Epithelial cell of proximal tubule (primary cell): ENCODE results near the gene SYT8. TPM values are rescaled to one million over a fixed set of nuclear protein-coding genes. Genes with fewer than 3 reads are reported as not detected.

Experiments
- DNase-seq: peaks from one replicate; pipeline ENCODE4 v3.0.0-alpha.2; 2011; ENCODE audit warnings: low read depth
- H3K4me3 ChIP-seq: 2 replicates; pipeline ENCODE4 v1.5.1; 2011; ENCODE audit warnings: low read depth, mild to moderate bottlenecking, low read length
- total RNA-seq: library from RNA; depleted of rRNA; stranded (reverse); fragments of >200 nt; gene quantifications from 2 replicates; pipeline ENCODE4 v1.2.3, GENCODE V29; 2015
- TF ChIP-seq, protein P1 (sequence below): conservative IDR thresholded peaks from 2 replicates; pipeline ENCODE4 v1.5.1; 2012; ENCODE audit warnings: low read depth, mild to moderate bottlenecking, low read length

Gene SYT8
- total RNA-seq, 1 donor from 2014 or later = 0.81 TPM

DNA sequence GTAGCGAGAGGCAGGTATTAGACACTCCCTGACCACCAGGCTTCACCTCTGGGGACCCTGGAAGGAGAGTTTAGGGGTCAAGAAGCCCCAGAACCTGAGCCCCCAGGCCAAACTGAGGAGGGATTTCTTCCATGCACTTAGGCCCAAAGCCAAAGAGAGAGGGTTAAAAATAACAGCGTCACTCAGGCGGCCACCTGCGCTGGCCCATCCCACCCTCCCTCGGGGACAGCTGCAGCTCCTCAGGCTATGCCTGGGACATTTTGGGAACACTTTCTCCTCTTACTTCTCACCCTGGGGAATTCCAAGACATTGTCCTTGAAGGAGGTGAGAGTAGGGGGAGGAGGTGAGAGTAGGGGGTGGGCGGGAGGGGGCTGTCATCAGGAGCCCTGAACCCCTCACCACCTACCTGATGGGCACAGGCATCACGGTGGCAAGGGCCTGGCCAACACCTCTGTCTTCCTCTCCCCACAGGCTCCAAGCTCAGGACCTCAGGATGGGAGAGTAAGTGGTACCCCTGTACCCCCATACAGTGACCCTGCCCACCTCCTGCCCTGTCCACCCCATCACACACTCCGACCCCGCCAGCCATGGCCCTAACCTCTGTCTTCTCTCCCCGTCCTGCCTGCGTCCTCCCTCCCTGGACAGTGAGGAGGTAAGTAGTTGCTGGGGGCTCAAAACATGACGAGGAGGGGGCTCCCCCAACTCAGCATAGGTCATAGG, 4.6 kb downstream of the SYT8 start:
- TF ChIP-seq, protein P1, sequence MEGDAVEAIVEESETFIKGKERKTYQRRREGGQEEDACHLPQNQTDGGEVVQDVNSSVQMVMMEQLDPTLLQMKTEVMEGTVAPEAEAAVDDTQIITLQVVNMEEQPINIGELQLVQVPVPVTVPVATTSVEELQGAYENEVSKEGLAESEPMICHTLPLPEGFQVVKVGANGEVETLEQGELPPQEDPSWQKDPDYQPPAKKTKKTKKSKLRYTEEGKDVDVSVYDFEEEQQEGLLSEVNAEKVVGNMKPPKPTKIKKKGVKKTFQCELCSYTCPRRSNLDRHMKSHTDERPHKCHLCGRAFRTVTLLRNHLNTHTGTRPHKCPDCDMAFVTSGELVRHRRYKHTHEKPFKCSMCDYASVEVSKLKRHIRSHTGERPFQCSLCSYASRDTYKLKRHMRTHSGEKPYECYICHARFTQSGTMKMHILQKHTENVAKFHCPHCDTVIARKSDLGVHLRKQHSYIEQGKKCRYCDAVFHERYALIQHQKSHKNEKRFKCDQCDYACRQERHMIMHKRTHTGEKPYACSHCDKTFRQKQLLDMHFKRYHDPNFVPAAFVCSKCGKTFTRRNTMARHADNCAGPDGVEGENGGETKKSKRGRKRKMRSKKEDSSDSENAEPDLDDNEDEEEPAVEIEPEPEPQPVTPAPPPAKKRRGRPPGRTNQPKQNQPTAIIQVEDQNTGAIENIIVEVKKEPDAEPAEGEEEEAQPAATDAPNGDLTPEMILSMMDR = no peak

DNA sequence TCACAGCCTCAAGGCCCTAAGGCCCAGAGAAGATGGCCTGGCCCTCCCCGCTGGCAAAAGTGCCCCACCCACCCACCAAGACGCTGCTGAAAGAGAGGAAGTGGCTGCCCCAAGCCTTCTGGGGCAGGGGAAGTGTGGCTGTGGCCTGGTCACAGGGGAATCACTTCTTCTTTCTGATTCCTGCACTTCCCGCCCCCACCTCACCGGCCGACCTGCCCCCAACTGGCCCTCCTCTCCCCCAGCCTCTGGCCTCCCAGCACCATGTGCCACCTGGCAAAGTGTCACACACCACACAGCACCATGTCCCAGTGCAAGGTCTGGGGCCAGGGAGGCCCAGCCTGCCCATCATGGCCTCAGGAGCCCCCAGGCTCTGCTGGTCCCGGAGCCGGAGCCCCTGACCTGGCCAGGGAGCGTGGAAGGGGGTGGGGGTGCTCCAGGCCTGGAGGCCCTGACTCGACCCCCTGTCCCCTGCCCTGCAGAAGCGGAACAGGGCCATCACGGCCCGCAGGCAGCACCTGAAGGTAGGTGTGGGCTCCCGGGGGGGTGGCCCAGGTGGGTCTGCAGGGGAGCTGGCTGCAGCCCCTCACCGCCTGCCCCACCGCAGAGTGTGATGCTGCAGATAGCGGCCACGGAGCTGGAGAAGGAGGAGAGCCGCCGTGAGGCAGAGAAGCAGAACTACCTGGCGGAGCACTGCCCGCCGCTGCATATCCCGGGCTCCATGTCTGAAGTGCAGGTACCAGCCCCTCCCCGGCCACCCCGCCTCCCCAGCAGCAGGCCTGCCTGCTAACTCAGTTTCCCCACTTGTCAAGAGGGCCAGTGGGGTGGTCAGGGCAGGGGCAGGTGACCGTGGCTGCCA, 5.4 kb downstream of the SYT8 start:
- TF ChIP-seq, protein P1 = no peak
- no peak for DNase-seq
- no peak overlapping the region for H3K4me3 ChIP-seq

More for the DNA sequence above, 4.6 kb downstream of the SYT8 start:
- H3K4me3 ChIP-seq = no peak overlapping the region
- no peak for DNase-seq

DNA sequence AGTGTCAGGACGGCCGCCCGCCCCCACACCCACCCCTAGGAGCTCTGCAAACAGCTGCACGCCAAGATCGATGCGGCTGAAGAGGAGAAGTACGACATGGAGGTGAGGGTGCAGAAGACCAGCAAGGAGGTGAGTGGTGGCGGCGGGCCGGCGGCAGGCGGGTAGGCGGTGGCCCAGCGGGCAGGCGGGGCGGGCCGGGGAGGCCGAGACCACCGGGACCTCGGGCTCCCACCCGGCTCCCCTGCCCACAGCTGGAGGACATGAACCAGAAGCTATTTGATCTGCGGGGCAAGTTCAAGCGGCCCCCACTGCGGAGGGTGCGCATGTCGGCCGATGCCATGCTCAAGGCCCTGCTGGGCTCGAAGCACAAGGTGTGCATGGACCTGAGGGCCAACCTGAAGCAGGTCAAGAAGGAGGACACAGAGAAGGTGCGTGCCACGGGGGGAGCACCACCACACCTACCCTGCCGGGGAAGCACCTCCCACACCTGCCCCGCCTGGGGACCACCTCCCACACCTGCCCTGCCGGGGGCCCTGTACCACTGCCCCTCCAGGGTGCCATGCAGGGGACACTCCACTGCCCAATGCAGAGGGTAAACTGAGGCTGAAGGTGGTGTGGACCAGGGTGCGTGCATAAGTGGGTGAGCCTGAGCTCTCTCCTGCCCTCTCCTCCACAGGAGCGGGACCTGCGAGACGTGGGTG, 6.1 kb downstream of the SYT8 start:
- H3K4me3 ChIP-seq = no peak overlapping the region
- TF ChIP-seq, protein P1 = no peak
- DNase-seq = no peak

DNA sequence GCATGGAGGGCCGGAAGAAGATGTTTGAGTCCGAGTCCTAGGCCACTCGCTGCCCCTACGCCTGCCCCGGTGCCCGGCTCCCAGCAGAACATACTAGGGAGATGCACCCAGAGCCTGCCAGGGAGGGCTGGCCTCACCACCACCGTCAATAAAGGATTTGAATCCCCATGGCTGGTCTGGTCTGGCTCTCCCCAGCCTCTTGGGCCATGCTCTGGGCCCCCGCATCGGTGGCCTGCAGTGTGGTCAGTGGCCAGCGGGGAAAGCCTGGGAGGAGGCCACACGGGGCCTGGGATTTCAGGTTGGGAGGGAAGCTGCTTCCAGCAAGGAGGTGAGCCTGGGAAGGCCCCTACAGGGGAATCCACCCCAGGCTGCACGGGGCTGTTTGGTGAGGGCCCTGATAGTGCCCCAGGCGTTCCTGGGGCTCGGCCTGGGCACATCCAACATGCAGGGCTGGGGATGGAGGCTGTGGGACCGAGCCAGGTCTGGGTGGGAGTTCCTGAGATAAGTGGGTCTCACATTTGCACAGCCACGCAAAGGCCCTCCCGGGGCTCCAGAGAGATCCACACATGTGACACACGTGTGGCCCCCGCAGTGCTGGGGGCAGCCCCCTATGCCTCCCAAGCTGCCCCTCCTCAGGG, 6.8 kb downstream of the SYT8 start:
- DNase-seq = no peak
- H3K4me3 ChIP-seq = no peak overlapping the region
- TF ChIP-seq, protein P1 = no peak

DNA sequence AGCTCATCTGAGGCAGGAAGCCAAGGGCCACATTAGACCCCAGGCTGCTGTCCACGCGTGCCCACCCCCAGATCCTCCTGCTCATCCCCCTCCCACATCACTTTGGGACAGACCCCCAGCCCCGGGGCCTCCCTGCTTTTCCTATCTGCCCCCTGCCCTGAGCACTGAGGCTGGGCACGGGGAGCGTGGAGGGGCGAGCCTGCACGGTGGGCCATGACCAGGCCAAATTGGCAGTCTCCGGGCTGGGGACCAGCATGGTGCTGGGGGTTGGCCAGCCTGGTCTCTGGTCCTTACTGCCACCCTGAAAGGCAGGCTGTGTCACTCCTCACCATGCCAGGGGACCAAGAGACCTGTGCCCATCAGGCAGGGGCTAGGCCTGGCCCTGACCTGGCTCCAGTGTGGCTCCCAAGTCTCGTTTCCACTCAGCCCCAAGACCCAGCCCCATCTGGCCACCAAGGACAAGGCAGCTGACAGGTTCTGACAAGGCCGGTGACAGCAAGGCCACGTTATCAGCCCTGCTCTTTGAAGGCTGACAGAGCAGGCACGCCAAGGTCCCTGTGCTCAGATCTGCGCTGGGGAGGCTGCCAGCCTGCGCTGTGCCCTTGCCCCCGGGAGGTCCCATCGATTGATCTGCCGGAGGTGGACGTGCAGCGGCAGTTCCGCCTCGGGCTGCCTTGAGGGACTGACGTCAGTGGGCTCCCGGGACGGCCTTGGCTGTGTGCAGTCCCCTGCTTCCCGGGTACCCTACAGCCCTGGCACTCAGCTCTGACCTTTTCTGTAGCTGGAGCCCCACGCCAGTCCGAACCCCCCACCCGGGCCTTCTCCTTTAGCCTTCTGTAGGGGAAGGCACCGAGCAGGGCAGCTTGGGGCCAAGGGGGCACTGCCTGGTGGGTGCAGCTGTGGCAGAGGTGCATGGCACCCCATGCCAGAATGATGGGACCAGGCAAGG, 7.6 kb downstream of the SYT8 start:
- no peak for DNase-seq
- TF ChIP-seq, protein P1 = no peak
- no peak overlapping the region for H3K4me3 ChIP-seq

DNA sequence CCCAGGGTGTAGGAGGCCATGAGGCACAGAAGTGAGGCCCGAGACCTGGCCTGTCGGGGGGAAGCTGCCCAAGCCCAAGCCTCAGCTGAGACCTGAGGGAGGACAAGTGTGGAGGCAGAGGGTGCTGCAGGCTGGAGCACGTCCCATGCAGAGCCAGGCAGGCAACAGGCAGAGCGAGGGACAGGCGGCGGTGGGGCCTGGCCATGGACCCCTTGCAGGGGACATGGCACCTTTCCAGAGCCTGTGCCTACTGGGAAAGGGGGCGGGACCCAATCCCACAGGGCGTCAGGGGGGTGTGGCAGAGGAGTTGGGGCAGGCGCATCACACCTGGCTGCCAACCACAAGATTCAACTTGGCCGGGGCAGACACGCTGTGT, 8.3 kb downstream of the SYT8 start:
- TF ChIP-seq, protein P1 = no peak
- H3K4me3 ChIP-seq = no peak overlapping the region
- DNase-seq = no peak
